Measurements from ENCODE around the gene KIF1A. TPM values are rescaled to one million over a fixed set of nuclear protein-coding genes. Genes with fewer than 3 reads are reported as not detected.

Gene KIF1A
- total RNA-seq, 1 donor from 2014 or later, result 123 TPM

Other genes starting within 250 kb of the KIF1A start
- 37.2 TPM for gene CAPN10, start 233.5 kb downstream of the KIF1A start, total RNA-seq
- gene GPR35, start 194.7 kb downstream of the KIF1A start, total RNA-seq, result 3.2 TPM
- not detected for gene AQP12B, start 137.3 kb downstream of the KIF1A start, total RNA-seq
- gene AQP12A, start 128.4 kb downstream of the KIF1A start, total RNA-seq, result not detected
- gene AGXT, start 48.6 kb upstream of the KIF1A start, total RNA-seq, result not detected
- gene MAB21L4, start 75.9 kb upstream of the KIF1A start, total RNA-seq, result not detected
- gene CROCC2, start 86.1 kb upstream of the KIF1A start, total RNA-seq, result 0.18 TPM
- gene SNED1, start 178.4 kb upstream of the KIF1A start, total RNA-seq, result 148 TPM